Endothelial cell of hepatic sinusoid (primary cell): ENCODE results near the gene GNB1.

Experiments used
- in situ Hi-C: cut with HindIII; loops from 2 replicates; pipeline ENCODE4 v1.10.0; 2017; ENCODE audit warnings: low sequenced_read_pairs

Gene GNB1

DNA sequence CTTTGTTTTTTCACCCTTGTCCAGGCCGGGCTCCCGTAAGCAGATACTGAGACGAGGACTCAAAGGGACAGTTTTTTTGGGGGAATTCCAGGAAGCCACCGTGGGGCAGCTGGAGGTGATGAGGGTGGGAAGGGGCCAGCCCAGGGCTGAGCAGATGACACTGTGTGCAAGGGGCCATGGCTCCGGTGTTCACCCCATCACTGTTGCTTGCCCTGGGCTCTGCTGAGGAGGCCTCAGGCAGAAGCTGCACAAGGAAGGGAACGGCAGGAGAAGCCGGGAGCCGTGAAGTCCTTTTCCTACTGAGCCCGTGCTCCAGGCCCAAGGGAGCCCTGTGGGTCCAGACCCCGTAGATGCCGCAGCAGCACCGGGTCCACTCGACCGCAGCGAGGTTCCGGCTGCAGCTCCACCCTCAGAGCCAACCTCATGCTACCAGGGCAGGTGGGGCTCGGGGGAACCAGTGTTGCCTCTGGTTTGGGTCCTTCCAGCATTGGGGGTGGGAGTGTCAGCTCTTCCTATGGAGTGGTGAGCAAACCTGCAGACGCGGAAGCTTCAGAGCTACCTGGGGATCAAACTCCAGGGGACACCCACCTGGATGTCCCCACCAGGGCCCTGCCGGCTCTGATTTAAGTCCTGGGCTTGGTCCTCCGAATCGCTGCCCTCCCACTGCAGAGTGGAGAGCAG lies 19.9 kb upstream of the GNB1 start:
- in situ Hi-C loops = no loop called here

DNA sequence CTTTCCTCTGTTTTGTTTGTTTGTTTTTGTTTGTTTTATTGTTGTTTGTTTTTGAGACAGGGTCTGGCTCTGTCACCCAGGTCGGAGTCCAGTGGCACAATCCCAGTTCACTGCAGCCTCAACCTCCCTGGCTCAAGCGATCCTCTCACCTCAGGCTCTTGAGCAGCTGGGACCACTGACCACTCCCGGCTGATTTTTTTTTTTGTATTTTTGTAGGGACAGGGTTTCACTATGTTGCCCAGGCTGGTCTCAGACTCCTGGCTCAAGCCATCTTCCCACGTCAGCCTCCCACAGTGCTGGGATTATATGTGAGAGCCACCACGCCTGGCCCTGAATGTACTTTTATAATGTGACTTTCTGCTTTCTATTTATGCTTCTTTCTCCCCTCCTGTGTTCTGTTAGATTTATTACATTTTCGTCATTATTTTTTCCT lies 19.2 kb upstream of the GNB1 start:
- in situ Hi-C loops = no loop called here

DNA sequence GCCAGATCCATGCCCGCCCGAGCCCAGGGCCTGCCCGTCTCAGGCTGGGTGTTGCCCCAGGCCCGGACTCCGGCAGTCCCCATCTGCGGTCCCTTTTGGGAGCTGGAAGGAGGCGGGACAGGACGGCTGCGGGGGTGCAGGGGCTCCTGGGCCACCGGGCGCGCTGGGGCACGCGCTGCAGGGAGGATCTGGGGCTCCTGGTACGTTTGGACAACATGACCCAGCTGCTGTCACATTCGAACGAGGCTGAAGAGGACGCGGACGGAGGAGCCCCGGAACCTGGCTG lies 17.6 kb upstream of the GNB1 start:
- in situ Hi-C loops = no loop called here

DNA sequence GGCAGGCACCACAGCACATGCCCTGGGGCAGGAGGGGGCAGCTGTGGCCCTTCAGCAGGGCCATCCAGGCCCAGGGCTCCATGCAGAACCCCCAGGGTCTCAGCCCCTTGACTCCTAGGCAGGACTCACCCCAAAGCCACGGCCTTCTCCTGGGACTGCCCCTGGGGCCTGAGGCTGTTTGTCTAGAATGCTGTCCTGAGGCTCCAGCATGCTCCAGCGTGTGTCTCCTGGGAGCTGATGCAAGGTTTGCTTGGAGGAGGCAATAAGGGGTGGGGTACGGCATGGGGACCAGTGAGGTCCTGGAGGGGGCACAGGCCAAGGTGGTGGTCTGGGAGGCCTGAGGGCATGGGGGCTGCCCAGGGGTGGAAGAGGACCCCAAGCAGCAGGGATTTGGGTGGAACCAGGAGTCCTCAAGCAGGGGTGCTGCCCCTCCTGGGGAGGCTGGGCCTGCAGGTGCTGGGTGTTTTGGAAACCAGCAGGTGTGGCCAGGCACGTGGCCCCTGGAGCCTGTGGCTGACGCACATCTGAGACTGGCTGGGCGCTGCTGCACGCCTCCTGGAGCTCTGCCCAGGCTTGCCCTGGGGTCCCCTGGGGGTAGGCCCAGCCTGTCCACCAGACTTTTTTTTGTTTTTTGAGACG lies 16.3 kb upstream of the GNB1 start:
- in situ Hi-C loops = no loop called here

DNA sequence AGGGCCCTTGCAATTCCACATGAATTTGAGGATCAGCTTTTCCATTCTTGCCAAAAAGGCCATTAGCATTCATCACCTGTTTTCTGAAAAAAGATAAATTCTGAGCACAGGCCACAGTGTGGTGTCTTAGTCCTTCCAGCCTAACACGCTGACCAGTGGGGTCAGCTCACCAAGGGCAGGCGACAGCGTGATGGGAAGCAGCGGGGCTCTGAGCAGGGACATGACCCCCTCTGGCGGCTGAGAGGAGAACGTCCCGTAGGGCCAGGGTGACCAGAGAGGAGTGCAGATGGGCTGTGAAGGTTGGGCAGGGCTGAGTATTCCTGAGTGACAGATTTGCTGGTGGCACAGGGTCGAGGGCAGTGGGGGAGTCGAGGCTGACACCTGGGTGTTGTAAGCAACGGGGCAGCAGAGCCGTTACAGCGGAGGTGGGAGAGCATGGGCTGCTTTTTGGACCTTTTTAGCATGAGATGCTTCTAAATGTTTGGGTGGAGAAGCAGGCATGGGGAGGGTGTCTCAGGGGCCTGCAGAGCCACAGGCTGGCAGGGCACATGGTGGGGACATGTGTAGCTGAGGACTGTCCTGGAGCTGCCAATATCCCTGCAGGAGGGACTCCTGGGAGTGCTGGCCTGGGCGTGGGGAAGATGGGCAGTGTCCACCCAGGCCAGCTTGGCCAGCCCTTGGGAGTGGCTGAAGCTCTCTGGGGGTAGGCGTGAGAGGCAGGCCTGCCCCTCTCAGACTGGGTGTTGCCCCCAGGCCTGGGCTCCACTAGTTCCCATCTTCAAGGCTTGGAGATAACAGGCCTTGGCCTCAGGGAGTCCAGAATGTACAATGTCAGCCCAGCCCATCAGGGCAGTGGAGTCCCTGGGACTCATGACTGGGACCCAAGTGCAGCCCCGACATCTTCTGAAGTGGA lies 15.6 kb upstream of the GNB1 start:
- in situ Hi-C loops = no loop called here

DNA sequence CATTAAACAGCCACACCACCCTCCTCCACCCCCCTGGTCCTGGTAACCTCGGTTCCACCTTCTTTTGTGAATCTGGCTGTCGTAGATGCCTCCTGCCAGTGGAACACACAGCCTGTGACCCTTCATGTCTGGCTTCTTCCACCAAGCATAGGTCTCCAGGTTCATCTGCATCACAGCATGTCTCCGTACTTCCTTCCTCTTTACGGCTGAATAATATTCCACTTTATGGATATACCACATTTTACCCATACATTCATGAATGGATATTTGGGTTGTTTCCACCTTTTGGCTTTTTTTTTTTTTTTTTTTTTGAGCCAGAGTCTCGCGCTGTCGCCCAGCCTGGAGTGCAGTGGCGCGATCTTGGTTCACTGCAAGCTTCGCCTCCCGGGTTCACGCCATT lies 12.3 kb upstream of the GNB1 start:
- in situ Hi-C loops = no loop called here

DNA sequence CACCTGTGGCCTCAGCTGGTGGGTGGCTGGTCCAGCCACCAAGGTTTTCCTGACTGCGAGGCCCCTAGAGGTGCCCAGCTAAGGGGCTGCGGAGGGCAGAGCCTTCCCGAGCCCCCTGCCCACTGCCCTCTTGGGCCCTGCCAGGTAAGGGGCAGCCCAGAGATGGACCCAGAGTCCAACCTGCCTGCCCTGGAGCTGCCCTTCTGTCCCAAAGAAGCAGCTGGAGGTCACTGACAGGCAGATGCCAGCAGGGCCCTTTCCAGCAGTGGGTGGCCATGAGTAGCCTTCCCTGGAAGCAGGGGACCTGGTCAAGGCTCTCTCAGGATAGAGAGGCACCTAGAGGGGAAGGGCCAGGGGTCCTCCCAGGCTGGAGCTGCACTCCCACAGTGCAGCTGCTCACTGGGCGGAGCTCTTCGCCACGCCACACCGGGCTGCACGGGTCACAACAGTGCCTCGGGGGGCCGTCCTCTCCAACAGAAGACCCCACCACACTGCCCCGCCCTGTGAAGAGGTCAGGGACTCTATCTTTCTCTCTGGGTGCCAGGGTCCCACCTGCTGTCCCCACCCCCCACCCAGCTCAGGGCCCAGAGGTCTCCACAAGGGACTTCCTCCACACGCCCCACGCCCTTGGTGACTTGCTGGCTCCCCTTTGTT lies 10.9 kb upstream of the GNB1 start:
- in situ Hi-C loops = no loop called here

DNA sequence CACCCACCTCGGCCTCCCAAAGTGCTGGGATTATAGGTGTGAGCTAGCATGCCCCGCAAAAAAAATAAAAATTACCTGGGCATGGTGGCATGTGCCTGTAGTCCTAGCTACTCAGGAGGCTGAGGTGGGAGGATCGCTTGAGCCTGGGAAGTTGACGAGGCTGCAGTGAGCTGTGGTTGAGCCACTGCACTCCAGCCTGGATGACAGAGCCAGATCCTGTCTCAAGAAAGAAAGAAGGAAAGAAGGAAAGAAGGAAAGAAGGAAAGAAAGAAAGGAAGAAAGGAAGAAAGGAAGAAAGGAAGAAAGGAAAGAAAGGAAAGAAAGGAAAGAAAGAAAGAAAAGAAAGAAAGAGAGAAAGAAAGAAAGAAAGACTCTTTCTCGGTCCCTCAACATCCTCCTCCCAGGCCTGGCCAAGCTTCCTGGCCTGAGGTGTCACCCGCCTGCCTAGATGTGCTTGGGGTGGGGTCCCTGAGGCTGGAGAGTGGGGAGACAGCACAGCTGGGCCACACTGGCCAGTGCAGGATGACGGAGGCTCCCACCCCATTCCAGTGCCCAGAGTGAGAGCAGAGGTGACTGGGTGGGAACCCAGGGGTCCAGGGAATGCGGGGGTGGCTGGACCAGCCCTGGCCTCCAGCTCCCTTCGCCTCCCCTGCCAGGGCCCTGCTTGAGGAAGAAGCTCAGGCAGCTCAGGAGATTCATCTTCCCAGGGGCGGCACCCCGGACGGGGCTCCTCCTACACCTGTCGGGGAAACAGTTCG lies 10.2 kb upstream of the GNB1 start:
- in situ Hi-C loops = no loop called here

DNA sequence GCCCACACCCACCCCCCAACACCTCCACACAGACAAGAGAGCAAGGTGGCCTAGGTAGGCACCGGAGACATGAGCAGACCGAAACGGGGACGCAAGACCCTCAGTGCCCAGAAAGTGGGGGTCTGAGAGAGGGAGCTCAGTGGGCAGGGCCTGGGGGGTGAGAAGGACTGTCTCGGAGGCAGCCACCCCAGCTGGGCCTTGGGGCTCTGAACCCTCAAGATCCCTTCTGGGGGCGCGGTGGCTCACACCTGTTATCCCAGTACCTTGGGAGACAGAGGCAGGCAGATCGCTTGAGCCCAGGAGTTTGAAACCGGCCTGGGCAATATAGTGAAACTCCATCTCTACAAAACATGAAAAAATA lies 9.1 kb upstream of the GNB1 start:
- in situ Hi-C loops = no loop called here

DNA sequence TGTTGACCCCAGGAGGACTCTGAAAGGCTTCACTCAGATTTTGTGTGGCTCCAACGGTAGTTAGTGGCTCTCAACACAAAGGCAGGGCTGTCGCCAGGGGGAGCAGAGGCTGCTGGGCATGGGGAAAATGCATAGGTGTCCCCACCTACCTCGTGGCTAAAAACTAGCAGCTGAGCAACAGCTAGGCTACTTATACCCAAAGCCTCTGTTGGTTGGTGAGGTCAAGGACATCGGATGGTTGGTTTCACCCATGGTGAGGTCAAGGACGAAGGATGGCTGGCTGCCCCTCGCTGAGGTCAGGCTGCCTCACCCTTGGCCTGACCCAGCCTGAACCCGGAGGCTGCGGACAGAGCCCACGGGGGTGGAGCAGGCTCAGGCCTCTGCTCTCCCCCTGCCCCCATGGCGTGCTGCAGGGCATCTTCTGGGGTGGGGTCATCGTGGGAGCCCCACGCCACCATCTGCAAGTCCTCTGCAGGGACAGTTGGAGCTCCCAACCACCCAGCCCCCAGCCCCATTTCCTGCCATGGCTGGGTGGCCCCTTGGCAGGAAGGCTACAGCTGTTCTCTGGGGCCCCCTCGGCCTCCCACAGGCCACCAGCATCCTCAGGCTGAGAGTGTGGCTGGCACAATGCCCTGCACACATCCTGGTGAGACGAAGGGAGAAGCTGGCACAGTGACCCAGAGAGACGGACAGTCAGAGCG lies 8.5 kb upstream of the GNB1 start:
- in situ Hi-C loops = no loop called here

DNA sequence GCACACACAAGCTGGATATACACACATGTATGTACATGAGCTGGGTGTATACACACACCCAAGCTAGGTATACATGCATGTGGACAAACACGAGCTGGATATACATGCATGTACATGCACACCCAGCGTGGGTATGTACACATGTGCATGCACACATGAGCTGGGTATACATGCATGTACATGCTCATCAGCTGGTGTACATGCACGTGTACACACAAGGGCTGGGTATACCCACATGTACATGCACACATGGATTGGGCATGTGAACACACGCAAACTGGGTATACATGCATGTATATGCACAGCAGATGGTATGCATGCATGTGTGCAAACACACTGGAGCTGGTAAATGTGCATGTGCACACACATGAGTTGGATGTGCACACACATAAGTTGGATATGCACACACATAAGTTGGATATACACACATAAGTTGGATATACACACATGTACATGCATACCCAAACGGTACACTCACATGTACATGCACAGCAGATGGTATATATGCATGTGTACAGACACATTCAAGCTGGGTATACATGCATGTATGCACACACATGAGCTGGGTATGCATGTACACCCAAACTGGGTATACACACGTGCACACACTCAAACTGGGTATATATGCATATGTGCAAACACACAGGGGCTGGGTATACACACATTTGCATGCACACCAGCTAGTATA lies 7.5 kb upstream of the GNB1 start:
- in situ Hi-C loops = no loop called here

DNA sequence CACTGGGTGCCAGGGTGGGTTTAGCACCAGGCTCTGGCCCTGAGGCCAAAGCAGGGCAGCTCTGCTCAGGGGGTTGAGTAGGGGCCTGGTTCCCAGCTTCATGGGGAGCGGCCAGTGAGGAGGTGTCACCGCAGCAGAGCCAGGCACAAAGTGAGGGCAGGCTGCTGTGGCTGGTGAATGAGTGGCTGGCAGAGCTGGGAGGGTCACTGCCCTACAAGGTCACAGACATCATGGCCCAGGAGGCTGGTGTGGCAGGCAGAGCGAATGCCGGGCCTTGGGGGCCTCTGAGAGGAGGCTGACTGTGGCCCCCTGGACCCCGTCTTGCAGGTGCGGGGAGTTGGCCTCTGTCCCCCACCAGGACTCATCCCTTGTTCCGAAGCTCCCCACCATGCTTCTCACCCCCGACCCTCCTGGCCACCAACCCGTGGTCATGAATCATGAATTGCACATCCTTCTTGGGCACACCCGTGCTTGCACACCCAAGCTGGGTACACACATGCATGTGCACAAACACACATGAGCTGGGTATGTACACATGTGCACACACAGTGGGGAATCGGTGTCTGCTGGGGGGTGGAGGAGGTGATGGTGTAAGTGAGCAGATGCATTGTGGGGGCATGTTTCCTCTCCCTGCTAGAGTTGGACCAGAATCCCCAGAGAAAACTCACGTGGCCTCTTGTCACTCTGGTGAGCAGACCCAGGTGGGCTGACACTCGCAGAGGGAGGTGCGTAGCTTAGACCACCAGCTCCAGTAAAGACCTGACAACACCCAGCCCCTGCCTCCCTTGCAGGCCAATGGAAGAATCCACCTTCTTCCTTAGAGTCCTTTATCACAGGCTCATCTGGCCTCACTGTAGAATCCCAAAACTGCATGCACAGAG lies 4.8 kb upstream of the GNB1 start:
- in situ Hi-C loops = no loop called here

DNA sequence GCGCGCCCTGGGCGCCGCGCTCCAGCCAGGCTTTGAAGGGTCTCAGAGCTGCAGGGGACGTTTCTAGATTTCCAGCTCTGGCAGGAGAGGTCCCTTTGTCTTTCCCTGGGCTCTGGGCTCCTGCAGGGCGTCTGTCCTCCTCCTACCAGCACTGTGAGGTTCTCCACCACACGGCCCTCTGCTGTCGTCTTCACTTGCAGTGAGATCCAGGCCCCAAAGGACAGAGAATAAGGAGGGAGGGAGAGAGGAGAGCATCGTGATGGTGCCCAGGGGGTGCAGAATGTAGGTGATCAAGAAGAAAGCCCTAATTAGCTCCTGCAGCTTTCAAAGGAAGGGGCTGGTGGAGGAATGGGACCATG lies 4.2 kb upstream of the GNB1 start:
- in situ Hi-C loops = no loop called here

DNA sequence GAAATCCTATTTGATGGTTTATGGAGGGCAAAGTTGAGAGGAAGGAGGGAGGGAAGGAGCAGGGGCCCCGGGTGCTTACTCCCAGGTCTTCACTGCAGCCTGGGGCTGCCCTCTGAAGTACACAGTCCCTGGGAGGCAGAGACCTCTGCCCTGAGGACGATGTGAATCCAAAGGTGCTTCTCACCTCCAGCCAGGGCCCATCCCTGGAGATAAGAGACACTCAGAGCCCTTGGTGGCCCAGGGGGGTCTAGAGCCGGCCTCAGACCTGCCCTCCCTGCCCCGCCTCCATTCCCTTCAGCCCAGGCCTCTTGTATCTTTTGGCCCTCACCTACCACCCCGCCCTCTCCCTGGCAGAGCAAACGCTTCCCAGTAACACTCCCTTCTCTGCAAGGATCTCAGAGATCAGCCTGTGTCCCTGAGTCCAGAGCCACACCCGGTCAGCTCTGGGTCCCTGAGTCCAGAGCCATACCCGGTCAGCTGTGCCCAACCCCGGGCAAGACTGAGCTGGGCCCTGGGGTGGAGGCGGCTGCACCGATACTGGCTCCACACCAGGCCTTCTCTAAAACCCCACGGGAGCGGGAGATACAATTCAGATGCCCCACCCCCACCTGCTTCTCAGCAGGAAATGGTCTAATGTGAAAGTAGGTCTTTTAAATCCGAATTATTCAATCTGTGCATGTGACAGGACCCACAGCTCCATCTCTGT lies 3.6 kb upstream of the GNB1 start:
- in situ Hi-C loops = no loop called here

DNA sequence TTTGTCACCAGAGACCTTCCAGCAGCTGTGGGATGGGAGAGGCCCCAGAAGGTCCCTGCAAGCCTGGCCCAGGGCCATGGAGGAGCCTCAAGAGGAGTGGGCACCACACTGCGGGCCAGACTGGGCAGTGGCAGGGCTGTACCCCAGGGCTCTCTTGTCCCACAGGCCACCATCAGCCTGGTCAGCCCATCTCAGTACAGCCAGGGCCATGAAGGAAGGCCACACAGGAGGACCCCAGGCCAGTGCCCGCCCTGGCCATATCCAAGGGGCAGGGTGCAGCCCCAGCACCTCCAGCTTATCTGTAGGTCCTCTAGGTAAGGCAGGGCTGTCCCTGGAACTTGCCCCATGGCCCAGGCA lies 3.1 kb upstream of the GNB1 start:
- in situ Hi-C loops = no loop called here

DNA sequence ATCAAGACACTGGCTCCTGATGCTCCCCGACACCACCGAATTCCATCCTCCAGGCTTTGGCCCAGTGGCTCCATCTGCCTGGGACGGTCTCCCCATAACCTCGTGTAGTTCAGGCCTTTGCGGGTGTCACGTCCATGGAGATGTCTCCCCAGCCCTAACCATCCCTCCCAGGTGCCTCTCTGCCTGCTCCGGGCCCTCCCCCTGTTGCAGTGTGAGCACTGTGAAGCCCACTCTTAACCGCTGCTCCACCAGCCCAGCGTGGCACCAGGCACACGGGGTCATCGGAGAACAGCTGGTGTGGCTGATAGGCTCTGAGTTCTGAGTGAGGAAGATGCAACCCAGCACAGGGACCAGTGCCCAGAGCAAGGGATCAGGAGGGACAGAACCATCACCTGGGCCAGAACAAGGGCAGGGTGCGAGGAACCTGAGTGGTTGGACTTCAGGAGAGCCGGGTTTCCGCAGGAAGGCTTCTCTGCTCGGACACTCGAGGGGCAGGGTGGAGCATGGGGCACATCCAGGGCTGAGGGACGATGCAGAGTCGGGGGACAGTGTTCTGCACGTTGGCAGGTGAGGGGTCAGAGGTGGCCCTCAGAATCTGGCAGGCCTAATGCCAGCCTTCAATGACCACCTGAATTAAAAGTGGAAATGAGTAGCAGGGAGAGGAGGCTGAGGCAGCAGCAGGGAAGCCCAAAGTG lies 2.6 kb upstream of the GNB1 start:
- in situ Hi-C loops = no loop called here

DNA sequence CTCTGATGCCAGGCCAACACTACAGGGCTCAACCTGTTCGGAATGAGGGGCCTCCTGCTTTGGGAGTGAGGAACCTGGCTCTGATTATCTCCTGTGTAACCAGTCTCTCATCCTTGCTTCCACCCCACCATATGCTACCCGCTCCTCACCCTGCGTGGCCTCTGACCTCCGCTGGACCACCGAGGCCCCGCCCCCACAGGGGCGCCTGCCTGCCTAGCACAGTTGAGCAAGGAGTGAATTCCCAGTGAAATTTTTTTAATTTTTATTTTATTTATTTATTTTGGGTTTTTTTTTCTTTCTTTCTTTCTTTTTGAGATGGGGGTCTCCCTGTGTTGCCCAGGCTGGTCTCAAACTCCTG lies 1.9 kb upstream of the GNB1 start:
- in situ Hi-C loops = no loop called here
